ENCODE measurements around the gene ARHGEF19. TPM values are rescaled to one million over a fixed set of nuclear protein-coding genes. Genes with fewer than 3 reads are reported as not detected.

Gene ARHGEF19
- total RNA-seq, 1 experiment from 2014 or later, result 7.7 TPM

GRCh38 chr1:16243215-16243610, 30.8 kb upstream of the ARHGEF19 start:
- intact Hi-C loops (cut with micrococcal nuclease; ENCODE audit: unreplicated experiment), result no loop called here
- H3K4me1 Mint-ChIP-seq (ENCODE audit: low read depth, unreplicated experiment), result no peaks in the 10 kb centered on the region
- H3K9me3 ChIP-seq, result no peaks in the 10 kb centered on the region
- no peaks in the 10 kb centered on the region for H3K4me1 ChIP-seq
- H3K27me3 Mint-ChIP-seq (ENCODE audit: insufficient read depth, unreplicated experiment), result no peaks in the 10 kb centered on the region
- ChIA-PET CTCF (interaction anchor here (0.6 to 2.0 kb wide), 2 partner anchors 164 to 230 kb away, joined by 4 to 9 read pairs; no protein-coding TSS in a partner anchor), POLR2A (interaction anchor here (0.5 kb wide), 1 partner anchor 105 kb away, joined by 3 read pairs; no protein-coding TSS in a partner anchor)
- no peak overlapping the region for H3K4me3 Mint-ChIP-seq (ENCODE audit: unreplicated experiment)
- no peak for TF ChIP-seq CTCF (IDR thresholded peaks at IDR 0.05; ENCODE audit: insufficient read depth in 1 of 2, low read depth in 1 of 2, low read length in 1 of 2, severe bottlenecking in 1 of 2, unreplicated experiment in 1 of 2)
- DNase-seq, result no peak
- no peak overlapping the region for H3K4me3 ChIP-seq (ENCODE audit: low read depth, low read length)
- no peaks in the 10 kb centered on the region for H3K9me3 Mint-ChIP-seq (ENCODE audit: unreplicated experiment)
- H3K36me3 Mint-ChIP-seq (ENCODE audit: insufficient read depth, unreplicated experiment), result peaks cover 12% of the 10 kb centered on the region
- BruUV-seq (replicated peaks), result no TSS peak
- H3K36me3 ChIP-seq (ENCODE audit: control insufficient read depth, insufficient read depth, low read length), result no peaks in the 10 kb centered on the region
- H3K27ac Mint-ChIP-seq (ENCODE audit: unreplicated experiment), result no peak overlapping the region
- no peaks in the 10 kb centered on the region for H3K27me3 ChIP-seq (replicated peaks; ENCODE audit: control insufficient read depth, insufficient read depth, low read length)

DNA sequence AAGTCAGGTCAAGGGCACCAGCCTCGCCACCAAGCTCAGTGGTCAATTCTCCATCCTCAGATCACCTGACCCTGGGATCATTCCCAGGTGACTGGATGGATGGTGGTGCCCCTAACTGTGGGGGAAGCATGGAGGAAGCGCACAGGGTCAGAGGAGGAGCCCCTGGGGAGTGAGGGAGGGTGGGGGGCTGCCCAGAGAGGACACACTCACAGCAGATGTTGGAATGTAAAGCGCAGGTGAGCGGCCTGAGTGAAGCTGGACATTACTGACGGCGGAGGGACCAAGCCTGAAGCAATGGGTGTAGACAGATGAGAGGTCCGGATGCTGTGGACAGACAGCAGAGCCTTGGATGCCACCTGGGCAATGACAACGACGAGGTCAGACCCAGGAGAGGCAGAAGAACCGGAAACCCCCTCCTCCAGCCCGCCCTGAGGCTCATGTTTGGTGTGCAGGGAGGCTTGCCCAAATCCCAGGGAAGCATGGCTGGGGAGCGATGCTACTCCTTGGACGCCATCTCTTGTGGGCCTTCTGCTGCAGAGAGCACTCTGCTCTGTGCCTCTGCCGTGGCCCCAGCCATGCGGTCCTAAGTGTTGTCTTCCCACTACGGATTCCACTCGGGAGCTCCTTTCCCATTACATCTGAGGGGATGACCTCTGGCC, 30.2 kb upstream of the ARHGEF19 start:
- CTCF ChIA-PET, result interaction anchor here (0.6 to 2.0 kb wide), 2 partner anchors 163 to 229 kb away, joined by 4 to 9 read pairs; no protein-coding TSS in a partner anchor
- BruUV-seq (replicated peaks), result no TSS peak
- Mint-ChIP-seq H3K27ac (ENCODE audit: unreplicated experiment) (no peak overlapping the region), H3K27me3 (ENCODE audit: insufficient read depth, unreplicated experiment) (no peaks in the 10 kb centered on the region), H3K4me3 (ENCODE audit: unreplicated experiment) (no peak overlapping the region), H3K36me3 (ENCODE audit: insufficient read depth, unreplicated experiment) (peaks cover 11% of the 10 kb centered on the region), H3K4me1 (ENCODE audit: low read depth, unreplicated experiment) (no peaks in the 10 kb centered on the region), H3K9me3 (ENCODE audit: unreplicated experiment) (no peaks in the 10 kb centered on the region)
- no peak overlapping the region for H3K4me3 ChIP-seq (ENCODE audit: low read depth, low read length)
- DNase-seq, result no peak
- H3K27me3 ChIP-seq (replicated peaks; ENCODE audit: control insufficient read depth, insufficient read depth, low read length), result no peaks in the 10 kb centered on the region
- 0 out of 2 replicates have a peak, but pooled peaks cover under 1% of the 10 kb centered on the region for H3K4me1 ChIP-seq
- TF ChIP-seq CTCF (IDR thresholded peaks at IDR 0.05; ENCODE audit: insufficient read depth in 1 of 2, low read depth in 1 of 2, low read length in 1 of 2, severe bottlenecking in 1 of 2, unreplicated experiment in 1 of 2), result no peak
- no peaks in the 10 kb centered on the region for H3K9me3 ChIP-seq
- POLR2A ChIA-PET, result no interaction called here
- intact Hi-C loops (cut with micrococcal nuclease; ENCODE audit: unreplicated experiment), result no loop called here
- no peaks in the 10 kb centered on the region for H3K36me3 ChIP-seq (ENCODE audit: control insufficient read depth, insufficient read depth, low read length)

- Mint-ChIP-seq H3K36me3 (ENCODE audit: insufficient read depth, unreplicated experiment) (no peaks in the 10 kb centered on the region), H3K9me3 (ENCODE audit: unreplicated experiment) (no peaks in the 10 kb centered on the region), H3K4me3 (ENCODE audit: unreplicated experiment) (no peak overlapping the region), H3K27ac (ENCODE audit: unreplicated experiment) (no peak overlapping the region), H3K27me3 (ENCODE audit: insufficient read depth, unreplicated experiment) (no peaks in the 10 kb centered on the region), H3K4me1 (ENCODE audit: low read depth, unreplicated experiment) (no peaks in the 10 kb centered on the region)
- no peak for TF ChIP-seq CTCF (IDR thresholded peaks at IDR 0.05; ENCODE audit: insufficient read depth in 1 of 2, low read depth in 1 of 2, low read length in 1 of 2, severe bottlenecking in 1 of 2, unreplicated experiment in 1 of 2)
- Histone ChIP-seq H3K4me3 (ENCODE audit: low read depth, low read length) (no peak overlapping the region), H3K36me3 (ENCODE audit: control insufficient read depth, insufficient read depth, low read length) (no peaks in the 10 kb centered on the region), H3K27me3 (replicated peaks; ENCODE audit: control insufficient read depth, insufficient read depth, low read length) (no peaks in the 10 kb centered on the region), H3K4me1 (0 out of 2 replicates have a peak, but pooled peaks cover 5% of the 10 kb centered on the region), H3K9me3 (no peaks in the 10 kb centered on the region)
- intact Hi-C loops (cut with micrococcal nuclease; ENCODE audit: unreplicated experiment), result no loop called here
- no peak for DNase-seq
- POLR2A ChIA-PET, result no interaction called here
- CTCF ChIA-PET, result no interaction called here
- BruUV-seq (replicated peaks), result no TSS peak
These were observed 28.8 kb upstream of the ARHGEF19 start for GRCh38 chr1:16241221-16241708.
